Upper lobe of left lung (tissue), 4 donors: ENCODE data around the gene CBX5.

Source experiments
- EP300 ChIP-seq, 4 donors: sonication (generic); formaldehyde crosslinking; IDR thresholded peaks; one replicate each; pipeline ENCODE4 v1.5.1; 2017; ENCODE audit warnings: antibody characterized with exemption in 4 of 4, control low read depth in 2 of 4
- POLR2AphosphoS5 ChIP-seq, 2 donors: sonication (generic); formaldehyde crosslinking; IDR thresholded peaks; one replicate each; pipeline ENCODE4 v1.5.1; 2017; ENCODE audit warnings: antibody characterized with exemption in 2 of 2

DNA sequence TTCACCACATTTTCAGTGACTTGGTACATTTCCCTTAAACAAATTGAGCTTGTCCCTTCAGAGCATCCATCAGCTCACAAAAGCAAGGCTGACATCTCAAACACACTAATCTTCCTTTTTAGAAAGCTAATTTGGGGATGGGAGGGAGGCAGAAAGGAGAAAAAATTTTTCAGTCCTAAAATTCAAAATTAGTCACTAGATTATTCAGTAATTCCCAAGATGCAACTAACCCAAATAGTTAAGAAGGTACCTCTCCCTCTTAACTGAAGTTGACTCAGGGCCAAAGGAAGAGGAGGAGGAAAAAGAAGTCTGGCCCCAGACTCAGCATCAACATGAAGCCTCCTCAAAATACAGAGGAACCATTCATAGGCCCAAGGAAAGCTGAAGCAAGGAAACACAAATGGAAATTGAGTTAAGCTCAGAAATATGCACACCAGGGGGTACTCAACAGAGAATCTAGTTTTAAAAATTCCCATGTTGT is 21.7 kb downstream of the CBX5 start:
- TF ChIP-seq EP300 (IDR thresholded peaks at IDR 0.05) (no peak), POLR2AphosphoS5 (IDR thresholded peaks at IDR 0.05) (no peak)
